PC-3 (cell line): Measurements from ENCODE around the gene UBE2G1. TPM values are rescaled to one million over a fixed set of nuclear protein-coding genes. Genes with fewer than 3 reads are reported as not detected.

ENCODE experiments used
- ATAC-seq: fragments of 200-7000 bp; cut with Tn5 transposase; 2 replicates; pipeline ENCODE4 v1.9.1; 2020; ENCODE audit warnings: mild to moderate bottlenecking, moderate library complexity
- BruUV-seq: library from RNA; stranded (reverse); fragments of 400-500 nt; replicated peaks from 2 replicates; lab custom pipeline; 2021; lab: Mats Ljungman, UMichigan
- CTCF ChIA-PET: fragments of 300-600 bp; sonication (Branson Sonifier 250); formaldehyde crosslinking; loops from one replicate; lab custom pipeline; 2022; ENCODE audit warnings: antibody characterized with exemption; lab: Charles Lee
- POLR2A ChIA-PET: fragments of 300-600 bp; sonication (Branson Sonifier 250); formaldehyde crosslinking; loops from one replicate; lab custom pipeline; 2022; ENCODE audit warnings: antibody characterized with exemption; ENCODE audit not compliant: unreplicated experiment; lab: Charles Lee
- DNase-seq: peaks from one replicate; pipeline ENCODE4 v3.0.0-alpha.2; 2015
- H2AFZ ChIP-seq: fragments of 300-600 bp; sonication (generic); 2 replicates; pipeline ENCODE4 v1.6.0; 2016; ENCODE audit warnings: antibody characterized with exemption, low read length
- H3F3A ChIP-seq: fragments of 300-600 bp; sonication (generic); one replicate; pipeline ENCODE4 v1.6.0; 2017; ENCODE audit warnings: antibody characterized with exemption, low read length, control low read depth, mild to moderate bottlenecking; ENCODE audit not compliant: unreplicated experiment
- H3K27ac ChIP-seq: fragments of 300-600 bp; sonication (generic); 2 replicates; pipeline ENCODE4 v1.5.1; 2016; ENCODE audit warnings: mild to moderate bottlenecking, low read length
- H3K27me3 ChIP-seq: fragments of 300-600 bp; sonication (generic); 2 replicates; pipeline ENCODE4 v1.6.1; 2016; ENCODE audit warnings: low read length, mixed read lengths
- H3K36me3 ChIP-seq: fragments of 300-600 bp; sonication (generic); 2 replicates; pipeline ENCODE4 v1.6.1; 2016; ENCODE audit warnings: low read depth, mixed run types, low read length, mixed read lengths
- H3K4me1 ChIP-seq: fragments of 300-600 bp; sonication (generic); 2 replicates; pipeline ENCODE4 v1.5.1; 2016; ENCODE audit warnings: low read length; ENCODE audit not compliant: insufficient read depth
- H3K4me2 ChIP-seq: fragments of 300-600 bp; sonication (generic); 2 replicates; pipeline ENCODE4 v1.6.0; 2016; ENCODE audit warnings: low read length
- H3K4me3 ChIP-seq: fragments of 300-600 bp; sonication (generic); 2 replicates; pipeline ENCODE4 v1.5.1; 2016; ENCODE audit warnings: mild to moderate bottlenecking, low read length, mixed read lengths
- H3K79me2 ChIP-seq: fragments of 300-600 bp; sonication (generic); 2 replicates; pipeline ENCODE4 v1.6.1; 2017; ENCODE audit warnings: low read length, mixed read lengths
- H3K9ac ChIP-seq: fragments of 300-600 bp; sonication (generic); 2 replicates; pipeline ENCODE4 v1.6.0; 2016; ENCODE audit warnings: mild to moderate bottlenecking, low read length
- H3K9me2 ChIP-seq: fragments of 300-600 bp; sonication (generic); replicated peaks from 2 replicates; pipeline ENCODE4 v1.6.1; 2016; ENCODE audit warnings: mixed run types, low read length, mixed read lengths
- H3K9me3 ChIP-seq: fragments of 300-600 bp; sonication (generic); 2 replicates; pipeline ENCODE4 v1.6.1; 2016; ENCODE audit warnings: low read length, mixed read lengths
- H4K20me1 ChIP-seq: fragments of 300-600 bp; sonication (generic); 2 replicates; pipeline ENCODE4 v1.6.1; 2016; ENCODE audit warnings: low read length, mixed read lengths
- CTCF ChIP-seq: fragments of 300-600 bp; sonication (generic); conservative IDR thresholded peaks from 2 replicates; pipeline ENCODE4 v1.5.1; 2017; ENCODE audit warnings: antibody characterized with exemption, low read depth, mild to moderate bottlenecking, low read length
- EZH2 ChIP-seq: fragments of 300-600 bp; sonication (generic); IDR thresholded peaks from one replicate; pipeline ENCODE4 v1.6.1; 2017; ENCODE audit warnings: antibody characterized with exemption, mild to moderate bottlenecking, low read length; ENCODE audit not compliant: unreplicated experiment
- EZH2phosphoT487 ChIP-seq: fragments of 300-600 bp; sonication (generic); IDR thresholded peaks from 2 replicates; pipeline ENCODE4 v1.6.1; 2018; ENCODE audit warnings: mild to moderate bottlenecking, antibody characterized with exemption, low read length, borderline replicate concordance
- intact Hi-C: fragments of 100-400 bp; cut with micrococcal nuclease; formaldehyde crosslinking; loops from 2 replicates; pipeline ENCODE4 v1.9.0; 2023
- total RNA-seq: library from RNA; depleted of rRNA; stranded (reverse); fragments of >200 nt; gene quantifications from 2 replicates; pipeline ENCODE4 v1.2.3, GENCODE V29; 2014

The UBE2G1 gene
- total RNA-seq, 1 experiment from 2014 or later, result 35.8 TPM

DNA sequence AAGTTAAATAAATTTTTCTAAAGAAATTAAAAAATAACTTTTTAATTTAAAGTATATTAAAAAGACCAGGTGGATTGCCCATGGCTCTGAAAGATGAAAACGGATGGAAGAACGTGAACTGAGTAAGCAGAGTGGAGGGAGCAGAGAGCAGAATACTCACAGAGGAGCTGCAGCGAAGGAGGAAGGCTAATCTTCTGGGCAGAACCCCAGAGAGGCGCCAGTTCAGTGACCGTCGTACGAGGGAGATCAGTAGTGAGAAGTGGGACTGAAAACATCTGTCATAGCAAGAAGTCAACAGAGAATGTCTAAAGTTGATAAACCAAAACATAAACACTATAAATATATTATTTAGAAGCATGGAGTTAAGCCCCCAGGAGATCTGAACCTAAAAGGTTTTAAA lies 34.9 kb downstream of the UBE2G1 start:
- Histone ChIP-seq H3K4me1 (peaks cover 63% of the 10 kb centered on the region), H3K4me2 (no peak overlapping the region), H3K27me3 (no peaks in the 10 kb centered on the region), H3K9ac (no peak overlapping the region), H4K20me1 (peaks cover 7% of the 10 kb centered on the region; the same call in 1 of the 2 replicates), H3K36me3 (no peaks in the 10 kb centered on the region), H3K79me2 (peaks cover 96% of the 10 kb centered on the region), H3K27ac (no peak overlapping the region), H3K9me2 (no peaks in the 10 kb centered on the region), H2AFZ (no peak overlapping the region), H3K9me3 (no peaks in the 10 kb centered on the region), H3K4me3 (no peak overlapping the region), H3F3A (peaks cover 7% of the 10 kb centered on the region)
- ATAC-seq, result no peak
- intact Hi-C loops, result no loop called here
- DNase-seq, result no peak
- TF ChIP-seq EZH2phosphoT487 (no peak), CTCF (no peak), EZH2 (no peak)
- no TSS peak for BruUV-seq
- POLR2A ChIA-PET, result no interaction called here
- CTCF ChIA-PET, result interaction anchor here (1.0 kb wide), 1 partner anchor 132 kb away, joined by 3 read pairs; no protein-coding TSS in a partner anchor

DNA sequence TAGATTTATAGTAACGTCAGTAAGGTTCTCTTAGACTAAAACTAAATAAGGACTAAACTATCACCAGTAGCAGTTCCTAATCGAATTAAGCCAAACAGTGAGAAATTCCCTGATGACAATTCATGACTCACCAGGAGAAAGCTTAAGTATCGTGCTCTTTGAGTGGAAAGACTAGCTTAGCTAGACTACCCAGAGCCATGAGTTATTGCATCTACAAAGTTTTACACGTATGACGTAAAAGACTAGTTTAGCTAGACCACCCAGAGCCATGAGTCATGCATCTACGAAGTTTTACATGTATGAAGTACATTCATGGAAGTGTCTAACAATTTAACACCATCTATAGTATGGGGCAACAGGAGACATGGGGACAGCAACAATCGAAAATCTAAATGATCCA lies 36.6 kb downstream of the UBE2G1 start:
- intact Hi-C loops, result no loop called here
- H3K4me1 ChIP-seq, result peaks cover 63% of the 10 kb centered on the region

More for the DNA sequence above, 36.6 kb downstream of the UBE2G1 start:
- Histone ChIP-seq H3K4me2 (peak overlapping the region; percentile 10; the same call in 1 of the 2 replicates), H3K9ac (peak overlapping the region; percentile 44), H3K9me2 (no peaks in the 10 kb centered on the region), H3K36me3 (no peaks in the 10 kb centered on the region), H2AFZ (no peak overlapping the region), H3K9me3 (no peaks in the 10 kb centered on the region), H3K27me3 (no peaks in the 10 kb centered on the region), H3F3A (peaks cover 7% of the 10 kb centered on the region), H4K20me1 (0 out of 2 replicates have a peak, but pooled peaks cover 7% of the 10 kb centered on the region), H3K79me2 (peaks cover 96% of the 10 kb centered on the region), H3K4me3 (no peak overlapping the region), H3K27ac (peak overlapping the region; percentile 87)
- ATAC-seq (peak; percentile 49), DNase-seq (peak; percentile 91)
- no peak for TF ChIP-seq EZH2phosphoT487
- no peak for TF ChIP-seq CTCF
- BruUV-seq, result no TSS peak
- CTCF ChIA-PET, result no interaction called here
- POLR2A ChIA-PET, result no interaction called here
